Measurements from ENCODE around the gene MBD3L5. TPM values are rescaled to one million over a fixed set of nuclear protein-coding genes. Genes with fewer than 3 reads are reported as not detected.
"Not testable (repeated sequence)": the region's sequence is repeated elsewhere in the genome, so short reads cannot be mapped to it uniquely, and the experiment has no call there.

Gene MBD3L5
- polyA plus RNA-seq (2012; ENCODE audit: missing spikeins): not detected

DNA sequence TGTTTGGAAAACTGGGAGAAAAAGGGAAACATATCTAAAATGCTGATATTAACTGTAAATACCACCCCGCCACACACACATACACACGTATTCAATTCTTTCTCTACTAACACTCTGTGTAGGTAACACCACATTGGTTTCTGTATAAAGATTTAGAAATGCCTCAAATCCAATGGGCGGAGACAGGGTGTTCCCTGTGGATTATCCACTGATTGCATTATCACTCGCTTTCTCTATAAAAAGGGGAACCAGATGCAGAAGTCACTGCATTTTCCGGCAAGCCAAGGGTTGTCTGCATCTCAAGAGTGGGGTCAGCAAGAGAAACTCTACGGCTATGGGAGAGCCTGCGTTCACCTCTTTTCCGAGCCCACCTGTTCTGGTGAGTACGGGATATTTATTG, at the start of gene MBD3L5:
MBD3L5 (plus strand) TSS at position 301 of the 400 bp plus-strand sequence; CDS start at position 335, 34 bp downstream.
- not testable (repeated sequence) for FAIRE-seq; DNase-seq (ENCODE audit: insufficient read length)

DNA sequence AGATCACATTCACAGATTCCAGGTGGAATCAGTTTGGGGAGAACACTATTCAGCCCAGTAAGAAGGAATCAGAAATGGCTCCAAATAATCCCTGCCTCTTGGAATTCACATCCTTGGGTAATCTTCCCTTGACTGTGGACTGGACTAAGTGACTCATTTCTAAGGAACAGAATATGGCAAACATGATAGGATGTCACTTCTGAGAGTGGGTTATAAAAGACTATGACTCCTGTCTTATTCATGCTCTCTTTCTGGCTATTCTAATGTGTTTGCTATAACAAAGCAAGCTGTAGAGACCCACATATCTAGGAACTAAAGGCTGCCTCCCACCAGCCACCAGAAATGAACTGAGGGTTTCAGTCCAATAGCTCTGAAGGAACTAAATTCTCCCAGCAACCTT, 46.9 kb upstream of the MBD3L5 start:
- DNase-seq (ENCODE audit: insufficient read length) (no peak), FAIRE-seq (no peak)
- TF ChIP-seq POLR2A (IDR thresholded peaks at IDR 0.05; ENCODE audit: low read depth, low read length) (no peak), POLR2AphosphoS5 (IDR thresholded peaks at IDR 0.05; ENCODE audit: low read depth, low read length) (no peak), TAF1 (IDR thresholded peaks at IDR 0.05; ENCODE audit: borderline replicate concordance, low read depth, low read length) (no peak)

DNA sequence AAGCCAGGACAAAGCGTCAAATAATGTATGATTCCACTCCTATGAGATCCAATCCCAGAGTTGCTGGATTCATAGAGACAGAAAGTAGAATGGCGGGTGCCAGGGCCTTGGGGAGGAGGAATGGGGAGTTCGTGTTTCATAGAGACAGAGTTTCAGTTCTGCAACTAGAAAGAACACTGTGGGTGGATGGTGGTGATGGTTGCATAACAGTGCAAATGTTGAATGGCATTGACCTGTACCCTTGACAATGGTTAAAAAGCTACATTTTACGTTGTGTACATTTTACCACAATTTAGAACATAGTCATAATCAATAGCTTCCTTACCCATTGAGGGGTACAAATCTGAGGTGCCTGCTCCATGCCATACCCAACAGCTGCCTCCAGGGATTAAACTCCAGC, 42.5 kb upstream of the MBD3L5 start:
- no peak for DNase-seq (ENCODE audit: insufficient read length)
- no peak for TF ChIP-seq POLR2AphosphoS5 (IDR thresholded peaks at IDR 0.05; ENCODE audit: low read depth, low read length)
- TF ChIP-seq TAF1 (IDR thresholded peaks at IDR 0.05; ENCODE audit: borderline replicate concordance, low read depth, low read length): no peak
- TF ChIP-seq POLR2A (IDR thresholded peaks at IDR 0.05; ENCODE audit: low read depth, low read length): no peak
- FAIRE-seq: no peak

DNA sequence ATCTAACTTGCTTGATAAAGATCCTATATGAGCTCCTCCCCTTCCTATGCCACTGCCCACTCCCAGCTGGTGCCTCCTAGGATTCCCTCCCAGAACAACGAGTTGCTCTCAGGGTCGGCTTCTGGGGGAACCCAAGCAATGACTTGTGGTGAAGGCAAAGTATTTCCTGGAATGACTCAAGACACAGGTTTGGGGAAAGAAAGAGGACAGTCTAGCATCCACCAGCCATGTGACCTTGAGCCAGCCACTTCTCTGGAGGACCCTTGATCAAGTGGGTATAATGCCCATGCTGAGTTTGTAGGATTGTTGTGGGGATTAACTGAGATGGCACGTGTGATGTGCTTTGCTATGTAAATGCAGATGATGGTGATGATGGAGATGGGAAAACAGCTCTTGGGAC, 42.1 kb upstream of the MBD3L5 start:
- no peak for FAIRE-seq
- TF ChIP-seq POLR2AphosphoS5 (IDR thresholded peaks at IDR 0.05; ENCODE audit: low read depth, low read length) (no peak), POLR2A (IDR thresholded peaks at IDR 0.05; ENCODE audit: low read depth, low read length) (no peak), TAF1 (IDR thresholded peaks at IDR 0.05; ENCODE audit: borderline replicate concordance, low read depth, low read length) (no peak)
- no peak for DNase-seq (ENCODE audit: insufficient read length)

DNA sequence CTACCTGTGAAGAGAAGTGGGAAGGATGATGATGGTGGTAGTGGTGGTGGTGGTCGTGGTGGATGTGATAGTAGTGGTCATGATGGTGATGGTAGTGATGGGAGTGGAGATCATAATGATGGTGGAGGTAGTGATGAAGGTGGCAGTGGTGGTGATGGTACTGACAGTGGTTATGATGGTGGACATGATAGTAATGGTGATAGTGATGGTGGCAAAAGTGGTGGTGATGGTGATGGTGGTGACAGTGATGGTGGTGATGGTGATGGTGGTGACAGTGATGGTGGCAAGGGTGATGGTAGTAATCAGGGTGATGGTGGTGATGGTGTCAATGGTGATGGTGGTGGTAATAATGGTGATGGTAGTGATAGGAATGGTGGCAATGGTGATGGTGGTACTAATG, 35.3 kb upstream of the MBD3L5 start:
- no peak for DNase-seq (ENCODE audit: insufficient read length)
- no peak for FAIRE-seq
- TF ChIP-seq TAF1 (IDR thresholded peaks at IDR 0.05; ENCODE audit: borderline replicate concordance, low read depth, low read length) (no peak), POLR2A (IDR thresholded peaks at IDR 0.05; ENCODE audit: low read depth, low read length) (no peak), POLR2AphosphoS5 (IDR thresholded peaks at IDR 0.05; ENCODE audit: low read depth, low read length) (no peak)

DNA sequence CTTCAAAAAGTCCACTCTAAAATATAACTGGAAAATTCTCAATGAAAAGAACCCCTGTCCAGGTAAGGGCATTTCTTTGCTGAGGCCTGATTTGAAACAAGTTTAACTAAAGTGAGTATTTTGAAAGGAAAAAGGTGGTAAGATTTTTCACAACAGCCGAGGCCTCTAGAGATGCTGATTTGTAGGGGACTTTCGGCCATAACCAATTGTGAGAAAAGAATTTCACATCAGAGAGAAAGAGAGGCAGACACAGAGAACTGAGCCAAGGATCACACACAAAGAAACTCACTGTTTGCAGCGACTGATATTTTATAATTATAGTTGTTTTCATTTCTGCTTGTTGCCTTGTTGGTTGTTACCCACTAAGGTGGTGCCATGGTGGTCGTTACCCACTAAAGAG, 33.6 kb upstream of the MBD3L5 start:
- FAIRE-seq (no peak), DNase-seq (ENCODE audit: insufficient read length) (no peak)
- TF ChIP-seq POLR2A (IDR thresholded peaks at IDR 0.05; ENCODE audit: low read depth, low read length): no peak
- TF ChIP-seq POLR2AphosphoS5 (IDR thresholded peaks at IDR 0.05; ENCODE audit: low read depth, low read length): no peak
- no peak for TF ChIP-seq TAF1 (IDR thresholded peaks at IDR 0.05; ENCODE audit: borderline replicate concordance, low read depth, low read length)

DNA sequence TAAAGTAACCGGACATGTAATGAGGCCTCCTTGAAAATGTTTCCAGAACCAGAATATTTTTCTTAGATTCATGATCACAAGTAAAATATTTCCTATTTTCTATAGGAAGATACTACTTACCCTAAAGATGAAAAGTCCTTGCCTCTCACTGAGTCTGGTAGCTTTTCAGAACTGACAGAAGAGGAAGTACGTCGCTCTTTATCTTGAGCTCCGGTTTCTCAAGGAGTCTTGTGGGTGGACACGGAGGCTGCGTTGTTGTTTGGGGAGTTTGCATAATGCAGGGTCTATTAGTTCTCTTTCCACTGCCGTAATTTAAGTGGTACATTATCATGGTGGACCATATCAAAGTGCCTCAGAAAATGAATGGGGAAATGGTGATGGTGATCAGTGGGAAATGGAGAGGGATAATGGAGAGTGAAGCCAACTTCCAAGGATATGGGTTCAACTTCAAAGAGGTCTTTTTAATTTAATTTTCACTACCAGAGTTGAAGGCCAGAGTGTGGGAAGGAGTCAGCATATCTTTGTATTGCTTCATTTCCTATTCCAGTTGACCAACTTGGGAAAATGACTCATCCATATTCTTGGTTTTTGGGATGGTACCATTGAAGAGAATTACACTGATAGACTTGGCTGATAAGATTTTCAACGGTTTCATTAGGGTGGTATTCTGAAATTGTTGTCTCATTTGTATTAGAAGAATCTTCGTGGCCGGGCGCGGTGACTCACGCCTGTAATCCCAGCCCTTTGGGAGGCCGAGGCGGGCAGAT, 32.5 kb upstream of the MBD3L5 start:
- FAIRE-seq: no peak
- TF ChIP-seq TAF1 (IDR thresholded peaks at IDR 0.05; ENCODE audit: borderline replicate concordance, low read depth, low read length) (no peak), POLR2A (IDR thresholded peaks at IDR 0.05; ENCODE audit: low read depth, low read length) (no peak)
- no peak for DNase-seq (ENCODE audit: insufficient read length)

DNA sequence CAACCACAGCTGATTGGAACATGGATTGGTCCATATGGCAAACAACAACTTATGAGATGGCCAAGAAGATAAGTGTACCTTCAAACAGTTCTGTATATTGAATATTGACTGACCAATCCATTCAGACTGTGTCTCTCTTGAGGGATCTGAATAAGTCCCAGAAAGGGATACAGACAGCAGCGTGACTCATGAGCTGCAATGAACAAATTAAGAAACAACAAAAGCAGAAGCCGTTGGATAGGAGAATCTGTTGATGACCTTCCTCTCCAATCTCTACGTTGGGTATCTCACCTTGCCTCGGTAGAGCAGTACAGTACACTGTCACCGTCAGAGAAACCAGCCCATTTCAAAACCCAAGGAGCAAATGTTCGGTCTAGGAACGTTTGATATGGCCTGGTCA, 30.4 kb upstream of the MBD3L5 start:
- DNase-seq (ENCODE audit: insufficient read length) (no peak), FAIRE-seq (no peak)
- no peak for TF ChIP-seq TAF1 (IDR thresholded peaks at IDR 0.05; ENCODE audit: borderline replicate concordance, low read depth, low read length)
- TF ChIP-seq POLR2AphosphoS5 (IDR thresholded peaks at IDR 0.05; ENCODE audit: low read depth, low read length): no peak
- TF ChIP-seq POLR2A (IDR thresholded peaks at IDR 0.05; ENCODE audit: low read depth, low read length): no peak

DNA sequence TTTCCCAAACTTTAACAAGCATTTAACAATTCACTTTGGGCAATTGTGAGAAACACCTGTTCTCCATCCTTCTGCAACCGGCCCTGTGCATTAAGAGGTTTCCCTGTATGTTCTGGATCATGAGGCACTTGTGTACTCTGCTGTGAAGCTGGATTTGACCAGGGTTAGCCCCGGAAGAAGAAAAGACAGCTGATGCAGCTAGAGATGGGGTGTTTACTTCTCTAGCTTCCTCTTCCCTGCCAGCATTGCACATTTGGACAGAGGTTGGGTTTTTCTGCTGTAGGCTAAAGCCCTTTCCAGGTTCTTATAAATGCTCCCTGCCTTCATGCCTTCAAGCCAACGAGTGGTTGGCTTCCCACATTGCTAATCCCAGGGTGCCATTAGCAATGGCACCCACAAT, 30.0 kb upstream of the MBD3L5 start:
- DNase-seq (ENCODE audit: insufficient read length) (no peak), FAIRE-seq (no peak)
- no peak for TF ChIP-seq TAF1 (IDR thresholded peaks at IDR 0.05; ENCODE audit: borderline replicate concordance, low read depth, low read length)
- no peak for TF ChIP-seq POLR2AphosphoS5 (IDR thresholded peaks at IDR 0.05; ENCODE audit: low read depth, low read length)
- TF ChIP-seq POLR2A (IDR thresholded peaks at IDR 0.05; ENCODE audit: low read depth, low read length): no peak

DNA sequence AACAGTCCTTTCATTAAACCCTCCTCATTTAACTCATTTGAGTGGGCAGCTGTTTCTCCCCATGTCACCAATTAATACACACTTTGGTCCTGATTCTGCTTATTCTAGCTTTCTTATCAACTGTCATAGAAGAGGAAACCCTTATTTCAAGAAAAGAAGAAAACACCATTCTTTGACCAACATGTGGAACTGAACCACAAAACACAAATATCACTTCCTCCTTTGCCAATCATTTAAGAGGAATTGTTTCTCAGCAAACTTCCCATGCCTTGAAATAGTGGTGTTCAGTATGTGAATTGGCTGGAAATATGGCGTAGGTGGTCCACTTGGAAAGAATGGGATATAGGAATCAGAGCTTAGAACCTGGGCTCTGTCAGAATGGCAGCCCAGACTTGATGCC, 29.6 kb upstream of the MBD3L5 start:
- no peak for FAIRE-seq
- TF ChIP-seq POLR2A (IDR thresholded peaks at IDR 0.05; ENCODE audit: low read depth, low read length): no peak

DNA sequence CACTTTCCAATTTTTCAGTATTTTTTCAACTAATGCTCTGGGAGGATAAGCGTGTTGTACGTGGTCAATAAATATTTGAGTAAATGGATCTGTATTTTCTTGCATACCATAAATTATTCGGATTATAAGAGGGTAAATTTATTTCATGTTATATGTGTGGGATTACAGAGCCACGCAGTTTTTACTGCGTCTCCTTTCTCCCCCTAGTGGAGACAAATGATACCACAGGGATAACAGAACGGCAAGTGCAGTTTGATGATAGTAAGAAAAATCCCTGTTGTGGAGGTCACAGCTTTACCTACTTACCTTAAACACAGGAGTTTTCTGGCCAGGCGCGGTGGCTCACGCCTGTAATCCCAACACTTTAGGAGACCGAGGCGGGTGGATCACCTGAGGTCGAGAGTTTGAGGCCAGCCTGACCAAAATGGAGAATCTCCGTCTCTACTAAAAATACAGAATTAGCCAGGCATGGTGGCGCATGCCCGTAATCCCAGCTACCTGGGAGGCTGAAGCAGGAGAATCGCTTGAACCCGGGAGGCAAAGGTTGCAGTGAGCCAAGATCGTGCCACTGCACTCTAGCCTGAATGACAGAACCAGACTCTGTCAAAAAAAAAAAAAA, 26.0 kb upstream of the MBD3L5 start:
- no peak for DNase-seq (ENCODE audit: insufficient read length)

More for the DNA sequence above, 29.6 kb upstream of the MBD3L5 start:
- no peak for DNase-seq (ENCODE audit: insufficient read length)

DNA sequence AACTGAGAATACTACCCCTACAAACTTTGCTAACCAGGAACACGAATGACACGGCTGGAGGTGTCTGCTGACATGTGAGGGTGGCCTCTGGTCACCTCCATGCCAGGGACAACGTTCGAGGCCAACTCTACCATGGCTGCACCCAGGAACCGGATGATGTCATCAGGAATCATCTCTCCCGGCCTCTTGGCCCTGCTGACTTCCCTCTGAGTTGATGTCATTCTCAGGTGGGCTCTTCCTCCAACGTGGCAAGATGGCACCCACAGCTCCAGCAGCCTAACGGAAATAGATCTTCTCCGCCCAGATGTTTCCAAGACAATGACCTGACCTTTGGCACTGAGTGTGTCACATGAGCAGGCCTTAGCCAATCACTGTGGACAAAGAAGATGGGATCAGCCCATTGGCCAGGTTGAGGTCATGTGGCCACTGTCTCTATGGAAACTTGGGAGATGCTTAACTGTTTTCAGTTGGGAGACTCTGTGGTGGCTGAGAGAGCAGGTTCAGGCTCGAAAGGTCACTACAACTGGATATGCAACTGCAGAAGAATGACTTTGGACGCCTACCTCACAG, 24.2 kb upstream of the MBD3L5 start:
- TF ChIP-seq TAF1 (IDR thresholded peaks at IDR 0.05; ENCODE audit: borderline replicate concordance, low read depth, low read length) (no peak), POLR2A (IDR thresholded peaks at IDR 0.05; ENCODE audit: low read depth, low read length) (no peak), POLR2AphosphoS5 (IDR thresholded peaks at IDR 0.05; ENCODE audit: low read depth, low read length) (no peak)
- DNase-seq (ENCODE audit: insufficient read length): no peak
- FAIRE-seq: no peak

More for the DNA sequence above, 26.0 kb upstream of the MBD3L5 start:
- FAIRE-seq: no peak
- TF ChIP-seq POLR2A (IDR thresholded peaks at IDR 0.05; ENCODE audit: low read depth, low read length) (no peak), POLR2AphosphoS5 (IDR thresholded peaks at IDR 0.05; ENCODE audit: low read depth, low read length) (no peak)
